MCF 10A (cell line): ENCODE measurements around the gene LRRC17. TPM values are rescaled to one million over a fixed set of nuclear protein-coding genes. Genes with fewer than 3 reads are reported as not detected.
"Not testable (repeated sequence)": the region's sequence is repeated elsewhere in the genome, so short reads cannot be mapped to it uniquely, and the experiment has no call there.

ENCODE experiments used
- BruUV-seq: library from RNA; stranded (reverse); fragments of 400-500 nt; replicated peaks from 2 replicates; lab custom pipeline; 2021; lab: Mats Ljungman, UMichigan
- CTCF ChIA-PET: fragments of 300-600 bp; sonication (Branson Sonifier 250); formaldehyde crosslinking; extraction: SDS; loops from one replicate; lab custom pipeline; 2021; ENCODE audit warnings: antibody characterized with exemption, inconsistent platforms; lab: Yijun Ruan, JAX
- POLR2A ChIA-PET: fragments of 300-600, 350-650 bp; sonication (Branson Sonifier 250); formaldehyde crosslinking; extraction: SDS; loops from one replicate; lab custom pipeline; 2020; ENCODE audit warnings: antibody characterized with exemption, inconsistent platforms; lab: Yijun Ruan, JAX
- DNase-seq: peaks from one replicate; pipeline ENCODE4 v3.0.0-alpha.2; 2018; ENCODE audit not compliant: unreplicated experiment
- H3K27ac Mint-ChIP-seq: one replicate; pipeline ENCODE4 v1.8.0; 2022; ENCODE audit warnings: mild to moderate bottlenecking, low read depth, mixed read lengths; ENCODE audit not compliant: unreplicated experiment
- H3K27me3 Mint-ChIP-seq: one replicate; pipeline ENCODE4 v1.8.0; 2022; ENCODE audit warnings: mixed read lengths; ENCODE audit not compliant: insufficient read depth, unreplicated experiment
- H3K36me3 Mint-ChIP-seq: one replicate; pipeline ENCODE4 v1.8.0; 2022; ENCODE audit warnings: mild to moderate bottlenecking, moderate library complexity, mixed read lengths; ENCODE audit not compliant: insufficient read depth, unreplicated experiment
- H3K4me1 Mint-ChIP-seq: one replicate; pipeline ENCODE4 v1.8.0; 2022; ENCODE audit warnings: mixed read lengths; ENCODE audit not compliant: insufficient read depth, unreplicated experiment
- H3K4me3 Mint-ChIP-seq: one replicate; pipeline ENCODE4 v1.8.0; 2022; ENCODE audit warnings: mild to moderate bottlenecking, moderate library complexity, mixed read lengths; ENCODE audit not compliant: unreplicated experiment
- H3K9me3 Mint-ChIP-seq: one replicate; pipeline ENCODE4 v1.8.0; 2022; ENCODE audit warnings: mixed read lengths; ENCODE audit not compliant: unreplicated experiment
- CTCF ChIP-seq: fragments of 200-600 bp; IDR thresholded peaks from one replicate; pipeline ENCODE4 v1.8.0; 2022; ENCODE audit warnings: antibody characterized with exemption, mild to moderate bottlenecking; ENCODE audit not compliant: unreplicated experiment
- intact Hi-C: fragments of 100-400 bp; cut with micrococcal nuclease; formaldehyde crosslinking; loops from 2 replicates; pipeline ENCODE4 v1.14.1; 2022
- total RNA-seq: library from RNA; stranded (reverse); gene quantifications from 2 replicates; pipeline ENCODE4 v1.2.3, GENCODE V29; 2022

The LRRC17 gene
- total RNA-seq, 1 experiment from 2014 or later: 0.21 TPM

GRCh38 chr7:102944241-102944640, 31.4 kb downstream of the LRRC17 start:
- no TSS peak for BruUV-seq
- Mint-ChIP-seq H3K27me3 (no peaks in the 10 kb centered on the region), H3K36me3 (no peaks in the 10 kb centered on the region), H3K27ac (no peak overlapping the region), H3K4me3 (no peak overlapping the region), H3K4me1 (no peaks in the 10 kb centered on the region), H3K9me3 (no peaks in the 10 kb centered on the region)
- no peak for DNase-seq
- intact Hi-C loops: no loop called here
- POLR2A ChIA-PET: interaction anchor here (0.7 to 1.2 kb wide), 3 partner anchors 50 to 195 kb away, joined by 3 to 5 read pairs (median 4); partner anchors contain the start of gene FAM185A
- CTCF ChIA-PET: no interaction called here
- no peak for TF ChIP-seq CTCF

- BruUV-seq: no TSS peak
- ChIA-PET POLR2A (no interaction called here), CTCF (interaction anchor here (0.6 kb wide), 1 partner anchor 287 kb away, joined by 3 read pairs; no protein-coding TSS in a partner anchor)
- H3K4me1 Mint-ChIP-seq: no peaks in the 10 kb centered on the region
- no peak for TF ChIP-seq CTCF
- H3K27me3 Mint-ChIP-seq: no peaks in the 10 kb centered on the region
- H3K36me3 Mint-ChIP-seq: peaks cover 6% of the 10 kb centered on the region
- DNase-seq: no peak
- no peak overlapping the region for H3K27ac Mint-ChIP-seq
- peaks cover 23% of the 10 kb centered on the region for H3K9me3 Mint-ChIP-seq
- no peak overlapping the region for H3K4me3 Mint-ChIP-seq
- intact Hi-C loops: no loop called here
These were observed 39.0 kb downstream of the LRRC17 start for GRCh38 chr7:102951839-102952238.

GRCh38 chr7:102953406-102953805, 40.6 kb downstream of the LRRC17 start:
- H3K9me3 Mint-ChIP-seq: peaks cover 23% of the 10 kb centered on the region
- DNase-seq: no peak
- TF ChIP-seq CTCF: no peak
- peaks cover 6% of the 10 kb centered on the region for H3K36me3 Mint-ChIP-seq
- no TSS peak for BruUV-seq
- H3K4me1 Mint-ChIP-seq: no peaks in the 10 kb centered on the region
- no peak overlapping the region for H3K4me3 Mint-ChIP-seq
- no peaks in the 10 kb centered on the region for H3K27me3 Mint-ChIP-seq
- POLR2A ChIA-PET: no interaction called here
- intact Hi-C loops: no loop called here
- no peak overlapping the region for H3K27ac Mint-ChIP-seq
- CTCF ChIA-PET: no interaction called here

GRCh38 chr7:102954359-102954758, 41.6 kb downstream of the LRRC17 start:
- H3K27me3 Mint-ChIP-seq, CTCF ChIA-PET, H3K4me3 Mint-ChIP-seq, BruUV-seq, H3K36me3 Mint-ChIP-seq, H3K27ac Mint-ChIP-seq, intact Hi-C loops, DNase-seq, POLR2A ChIA-PET, H3K4me1 Mint-ChIP-seq: not testable (repeated sequence)
- H3K9me3 Mint-ChIP-seq: peaks cover 23% of the 10 kb centered on the region

- H3K36me3 Mint-ChIP-seq, H3K4me3 Mint-ChIP-seq, intact Hi-C loops, H3K4me1 Mint-ChIP-seq, H3K27me3 Mint-ChIP-seq, BruUV-seq, CTCF ChIA-PET, H3K27ac Mint-ChIP-seq, DNase-seq, POLR2A ChIA-PET: not testable (repeated sequence)
- H3K9me3 Mint-ChIP-seq: peaks cover 15% of the 10 kb centered on the region
These were observed 45.2 kb downstream of the LRRC17 start for GRCh38 chr7:102958004-102958403.

GRCh38 chr7:102961993-102962392, 49.2 kb downstream of the LRRC17 start:
- DNase-seq, CTCF ChIA-PET, H3K9me3 Mint-ChIP-seq, POLR2A ChIA-PET, H3K4me1 Mint-ChIP-seq, H3K4me3 Mint-ChIP-seq, H3K27ac Mint-ChIP-seq, intact Hi-C loops, BruUV-seq, H3K36me3 Mint-ChIP-seq, H3K27me3 Mint-ChIP-seq: not testable (repeated sequence)
